CD4-positive, alpha-beta T cell treated with Interleukin-6 for 4 hours (primary cell): ENCODE results near the gene IL37.

Experiments
- DNase-seq: peaks from one replicate; pipeline ENCODE4 v3.0.0-alpha.2; 2020; ENCODE audit warnings: mixed read lengths

IL37 gene

GRCh38 chr2:112962308-112963175 is 51.6 kb downstream of the IL37 start:
- no peak for DNase-seq

GRCh38 chr2:112967023-112967422 is 56.1 kb downstream of the IL37 start:
- DNase-seq, result no peak
